Inflammatory macrophage treated with lipopolysaccharide for 1 hour (primary cell): ENCODE results near the gene KLHL6.

ENCODE experiments used
- DNase-seq, 2 donors: peaks; one replicate each; pipeline ENCODE4 v3.0.0-alpha.2; 2020 to 2022

The KLHL6 gene

GRCh38 chr3:183563536-183563874 lies 8.0 kb upstream of the KLHL6 start:
- DNase-seq, result no peak

GRCh38 chr3:183560607-183561006 lies 5.1 kb upstream of the KLHL6 start:
- DNase-seq, result no peak

GRCh38 chr3:183558495-183558894 lies 3.0 kb upstream of the KLHL6 start:
- no peak for DNase-seq

GRCh38 chr3:183556722-183557121 lies 1.2 kb upstream of the KLHL6 start:
- no peak for DNase-seq

- DNase-seq, result peak; percentile 92 to 98
These were observed 1.1 kb downstream of the KLHL6 start for GRCh38 chr3:183554377-183554776.

GRCh38 chr3:183553334-183554026 lies 2.0 kb downstream of the KLHL6 start:
- DNase-seq, result peak in 1 of 2 donors; percentile 36

GRCh38 chr3:183551930-183552329 lies 3.6 kb downstream of the KLHL6 start:
- peak; percentile 66 to 84 for DNase-seq

- DNase-seq, result peak in 1 of 2 donors; percentile 64
These were observed 7.2 kb downstream of the KLHL6 start for GRCh38 chr3:183548262-183548769.

- no peak for DNase-seq
These were observed 8.9 kb downstream of the KLHL6 start for GRCh38 chr3:183546625-183547024.

- peak; percentile 62 to 69 for DNase-seq
These were observed 9.8 kb downstream of the KLHL6 start for GRCh38 chr3:183545708-183546107.

- no peak for DNase-seq
These were observed 13.2 kb downstream of the KLHL6 start for GRCh38 chr3:183542355-183542754.

GRCh38 chr3:183541738-183542137 lies 13.8 kb downstream of the KLHL6 start:
- peak; percentile 44 to 56 for DNase-seq

- DNase-seq, result no peak
These were observed 14.3 kb downstream of the KLHL6 start for GRCh38 chr3:183541235-183541655.

- DNase-seq, result peak; percentile 54
These were observed 14.8 kb downstream of the KLHL6 start for GRCh38 chr3:183540501-183541234.

- DNase-seq, result peak; percentile 51 to 71
These were observed 15.7 kb downstream of the KLHL6 start for GRCh38 chr3:183539811-183540210.

- no peak for DNase-seq
These were observed 17.0 kb downstream of the KLHL6 start for GRCh38 chr3:183538486-183538885.

GRCh38 chr3:183537295-183537730 lies 18.2 kb downstream of the KLHL6 start:
- DNase-seq, result peak; percentile 93 to 99

- no peak for DNase-seq
These were observed 19.1 kb downstream of the KLHL6 start for GRCh38 chr3:183536238-183536880.

- DNase-seq, result peak in 1 of 2 donors; percentile 54
These were observed 21.3 kb downstream of the KLHL6 start for GRCh38 chr3:183534249-183534648.

GRCh38 chr3:183533412-183534132 lies 21.9 kb downstream of the KLHL6 start:
- peak; percentile 35 to 82 for DNase-seq

- peak in 1 of 2 donors; percentile 77 for DNase-seq
These were observed 22.7 kb downstream of the KLHL6 start for GRCh38 chr3:183532620-183533411.

- DNase-seq, result peak; percentile 41 to 67
These were observed 25.8 kb downstream of the KLHL6 start for GRCh38 chr3:183529717-183530116.
